ENCODE measurements around the gene SYCE1L. TPM values are rescaled to one million over a fixed set of nuclear protein-coding genes. Genes with fewer than 3 reads are reported as not detected.
"Not testable (repeated sequence)": the region's sequence is repeated elsewhere in the genome, so short reads cannot be mapped to it uniquely, and the experiment has no call there.

The SYCE1L gene
- 0.66 TPM for total RNA-seq
- long read RNA-seq, partial matches to known transcripts, result 1 of 1 reads
- long read RNA-seq, other reads (novel, unspliced or antisense), result 0 of 1 reads

DNA sequence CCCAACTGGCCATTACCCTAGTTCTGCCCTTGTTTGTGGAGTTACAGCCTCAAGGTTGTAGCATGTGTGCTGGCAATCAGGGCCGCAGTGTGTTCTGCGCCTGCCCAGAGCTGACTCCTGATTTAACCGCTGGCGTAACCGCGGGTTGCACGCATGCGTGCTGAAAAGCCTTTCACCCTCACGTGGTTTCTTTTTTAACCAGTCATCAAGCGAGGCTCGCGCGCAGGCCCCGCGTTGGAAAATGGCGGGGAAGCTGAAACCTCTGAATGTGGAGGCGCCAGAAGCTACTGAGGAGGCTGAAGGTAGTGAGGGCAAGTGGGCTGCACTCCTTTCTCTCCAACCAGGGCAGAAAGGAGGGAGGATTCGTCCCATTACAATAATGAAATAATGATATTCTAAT is at the start of gene SYCE1L:
Gene SYCE1L, plus strand, starts transcription at position 198 of the 400 bp plus-strand sequence. Its CDS starts 44 bp downstream, at position 242.
- no peak for TF ChIP-seq CTCF (IDR thresholded peaks at IDR 0.05; ENCODE audit: borderline replicate concordance)
- Histone ChIP-seq H3K27me3 (ENCODE audit: low read depth) (no peaks in the 10 kb centered on the region), H3K9me3 (replicated peaks) (no peaks in the 10 kb centered on the region), H3K4me1 (no peaks in the 10 kb centered on the region), H3K27ac (replicated peaks) (no peak within 1 kb of the TSS), H3K4me3 (no peak within 1 kb of the TSS), H3K36me3 (peaks cover 57% of the 10 kb centered on the region)
- DNase-seq, result no peak
- intact Hi-C loops (cut with micrococcal nuclease), result no loop called here

DNA sequence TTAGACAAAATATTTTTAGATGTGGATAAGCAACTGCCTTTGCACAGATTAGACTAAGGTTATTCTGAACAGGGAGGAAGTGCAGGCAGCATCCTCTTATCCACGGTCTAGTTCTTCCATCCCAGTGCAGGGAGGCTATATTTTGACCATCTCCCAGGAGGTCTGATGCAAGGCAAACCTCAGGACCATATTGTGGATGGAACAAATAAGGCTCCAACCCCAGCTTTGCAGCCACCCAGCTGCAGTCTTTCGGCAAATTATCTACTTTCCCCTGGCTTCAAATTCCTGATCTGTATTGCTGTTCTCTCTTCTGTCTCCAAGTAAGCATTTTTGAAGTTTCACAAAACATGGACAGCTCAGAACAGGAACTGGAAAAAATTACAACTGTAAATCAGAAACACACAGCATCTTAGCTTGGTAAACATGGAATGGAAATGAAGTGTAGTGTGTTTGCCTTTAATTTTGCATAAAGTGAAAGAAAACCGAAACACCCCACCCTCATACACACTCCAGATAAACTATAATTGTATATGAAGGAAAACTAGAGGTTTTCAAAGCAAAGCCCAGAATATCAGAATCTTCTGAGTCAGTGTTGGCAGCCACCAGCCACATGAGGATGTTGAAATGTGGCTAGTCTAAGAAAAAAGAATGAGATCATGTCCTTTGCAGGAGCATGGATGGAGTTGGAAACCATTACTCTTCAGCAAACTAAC is 41.7 kb upstream of the SYCE1L start:
- no peak for DNase-seq
- Histone ChIP-seq H3K4me1 (no peaks in the 10 kb centered on the region), H3K27ac (replicated peaks) (peak overlapping the region; percentile 43), H3K9me3 (replicated peaks) (no peaks in the 10 kb centered on the region), H3K27me3 (ENCODE audit: low read depth) (peaks cover 7% of the 10 kb centered on the region), H3K4me3 (no peak overlapping the region), H3K36me3 (no peaks in the 10 kb centered on the region)
- no peak for TF ChIP-seq CTCF (IDR thresholded peaks at IDR 0.05; ENCODE audit: borderline replicate concordance)
- intact Hi-C loops (cut with micrococcal nuclease), result no loop called here

GRCh38 chr16:77158293-77158692 is 40.9 kb upstream of the SYCE1L start:
- no peak overlapping the region for H3K4me3 ChIP-seq
- TF ChIP-seq CTCF (IDR thresholded peaks at IDR 0.05; ENCODE audit: borderline replicate concordance), result no peak
- intact Hi-C loops (cut with micrococcal nuclease), result no loop called here
- no peaks in the 10 kb centered on the region for H3K36me3 ChIP-seq
- H3K4me1 ChIP-seq, result no peaks in the 10 kb centered on the region
- H3K27me3 ChIP-seq (ENCODE audit: low read depth), result peaks cover 7% of the 10 kb centered on the region
- H3K9me3 ChIP-seq (replicated peaks), result no peaks in the 10 kb centered on the region
- H3K27ac ChIP-seq (replicated peaks), result peak overlapping the region; percentile 43
- DNase-seq, result no peak

DNA sequence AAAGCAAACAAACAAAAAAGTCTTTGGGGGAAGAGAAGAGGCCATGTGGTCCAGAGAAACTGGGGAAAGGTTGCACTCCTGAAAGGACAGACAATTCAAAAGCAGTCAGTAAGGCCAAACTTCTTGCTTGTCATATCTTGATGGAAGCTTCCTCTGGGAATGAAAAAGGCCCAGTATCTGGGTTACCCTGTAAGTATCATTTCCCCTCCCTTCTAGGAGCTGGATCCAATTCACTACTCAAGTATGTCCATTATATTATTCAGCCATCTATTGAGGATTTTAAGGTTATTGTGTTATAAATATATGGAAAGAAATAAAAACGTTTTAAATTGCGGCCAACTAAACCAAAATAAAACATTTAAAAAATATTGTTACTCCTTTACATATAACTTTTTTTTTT is 34.2 kb upstream of the SYCE1L start:
- Histone ChIP-seq H3K9me3 (replicated peaks) (no peaks in the 10 kb centered on the region), H3K4me1 (no peaks in the 10 kb centered on the region), H3K36me3 (no peaks in the 10 kb centered on the region), H3K27ac (replicated peaks) (no peak overlapping the region), H3K27me3 (ENCODE audit: low read depth) (peaks cover 7% of the 10 kb centered on the region), H3K4me3 (no peak overlapping the region)
- TF ChIP-seq CTCF (IDR thresholded peaks at IDR 0.05; ENCODE audit: borderline replicate concordance), result no peak
- intact Hi-C loops (cut with micrococcal nuclease), result no loop called here
- no peak for DNase-seq

DNA sequence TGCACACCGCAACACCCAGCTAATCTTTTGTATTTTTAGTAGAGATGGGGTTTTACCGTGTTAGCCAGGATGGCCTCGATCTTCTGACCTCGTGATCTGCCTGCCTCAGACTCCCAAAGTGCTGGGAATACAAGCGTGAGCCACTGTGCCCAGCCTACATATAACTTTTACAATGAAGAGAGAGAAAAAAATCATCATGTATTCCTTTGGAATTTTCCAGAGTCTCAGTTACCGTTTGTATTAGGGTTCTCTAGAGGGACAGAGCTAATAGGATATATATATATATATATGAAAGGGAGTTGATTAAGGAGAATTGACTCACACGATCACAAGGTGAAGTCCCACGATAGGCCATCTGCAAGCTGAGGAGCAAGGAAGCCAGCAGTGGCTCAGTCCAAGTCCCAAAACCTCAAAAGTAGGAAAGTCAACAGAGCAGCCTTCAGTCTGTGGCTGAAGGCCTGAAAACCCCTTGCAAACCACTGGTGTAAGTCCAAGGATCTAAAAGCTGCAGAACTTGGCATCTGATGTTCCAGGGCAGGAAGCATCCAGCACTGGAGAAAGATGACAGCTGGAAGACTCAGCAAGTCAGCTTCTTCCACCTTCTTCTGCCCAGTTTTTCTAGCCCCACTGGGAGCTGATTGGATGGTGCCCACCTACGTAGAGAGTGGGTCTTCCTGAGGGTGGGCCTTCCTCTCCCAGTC is 33.5 kb upstream of the SYCE1L start:
- H3K4me1 ChIP-seq; H3K36me3 ChIP-seq; H3K27ac ChIP-seq (replicated peaks); H3K9me3 ChIP-seq (replicated peaks); intact Hi-C loops (cut with micrococcal nuclease); H3K4me3 ChIP-seq; DNase-seq: not testable (repeated sequence)
- peaks cover 14% of the 10 kb centered on the region for H3K27me3 ChIP-seq (ENCODE audit: low read depth)

- Histone ChIP-seq H3K36me3 (no peaks in the 10 kb centered on the region), H3K27ac (replicated peaks) (no peak overlapping the region), H3K4me1 (no peaks in the 10 kb centered on the region), H3K4me3 (no peak overlapping the region), H3K27me3 (ENCODE audit: low read depth) (peaks cover 17% of the 10 kb centered on the region), H3K9me3 (replicated peaks) (no peaks in the 10 kb centered on the region)
- intact Hi-C loops (cut with micrococcal nuclease), result no loop called here
- DNase-seq, result no peak
- no peak for TF ChIP-seq CTCF (IDR thresholded peaks at IDR 0.05; ENCODE audit: borderline replicate concordance)
Measured at GRCh38 chr16:77166726-77167125, 32.5 kb upstream of the SYCE1L start.

Data from left ventricle myocardium inferior (tissue), 1 donor.